Measurements from ENCODE around the gene MRPL33.
"Not testable (repeated sequence)": the region's sequence is repeated elsewhere in the genome, so short reads cannot be mapped to it uniquely, and the experiment has no call there.

MRPL33 gene

GRCh38 chr2:27742571-27742970 lies 28.9 kb upstream of the MRPL33 start:
- DNase-seq, result no peak

- not testable (repeated sequence) for DNase-seq
These were observed 26.0 kb upstream of the MRPL33 start for GRCh38 chr2:27745494-27745893.

GRCh38 chr2:27746325-27746724 lies 25.2 kb upstream of the MRPL33 start:
- DNase-seq, result no peak

GRCh38 chr2:27747827-27748352 lies 23.6 kb upstream of the MRPL33 start:
- DNase-seq, result no peak

- not testable (repeated sequence) for DNase-seq
These were observed 22.5 kb upstream of the MRPL33 start for GRCh38 chr2:27748803-27749554.

GRCh38 chr2:27751377-27751776 lies 20.1 kb upstream of the MRPL33 start:
- DNase-seq, result no peak

- DNase-seq, result no peak
These were observed 18.8 kb upstream of the MRPL33 start for GRCh38 chr2:27752551-27753237.

- DNase-seq, result peak; percentile 91
These were observed 17.4 kb upstream of the MRPL33 start for GRCh38 chr2:27754138-27754588.

- DNase-seq, result no peak
These were observed 16.7 kb upstream of the MRPL33 start for GRCh38 chr2:27754831-27755230.

- DNase-seq, result no peak
These were observed 15.4 kb upstream of the MRPL33 start for GRCh38 chr2:27756091-27756490.

GRCh38 chr2:27756544-27757498 lies 14.7 kb upstream of the MRPL33 start:
- DNase-seq, result no peak

- no peak for DNase-seq
These were observed 8.3 kb upstream of the MRPL33 start for GRCh38 chr2:27762951-27763906.

- no peak for DNase-seq
These were observed 7.6 kb upstream of the MRPL33 start for GRCh38 chr2:27763907-27764267.

- not testable (repeated sequence) for DNase-seq
These were observed 7.0 kb upstream of the MRPL33 start for GRCh38 chr2:27764526-27764925.

- DNase-seq, result peak; percentile 72
These were observed 5.8 kb upstream of the MRPL33 start for GRCh38 chr2:27765621-27766286.

- no peak for DNase-seq
These were observed 5.2 kb upstream of the MRPL33 start for GRCh38 chr2:27766287-27766661.

- no peak for DNase-seq
These were observed 344 bp upstream of the MRPL33 start for GRCh38 chr2:27771202-27771547.

- no peak for DNase-seq
These were observed 1.3 kb downstream of the MRPL33 start for GRCh38 chr2:27772804-27773203.

GRCh38 chr2:27773959-27774358 lies 2.4 kb downstream of the MRPL33 start:
- DNase-seq, result no peak

GRCh38 chr2:27776097-27776496 lies 4.6 kb downstream of the MRPL33 start:
- DNase-seq, result no peak

- DNase-seq, result no peak
These were observed 5.2 kb downstream of the MRPL33 start for GRCh38 chr2:27776696-27777095.

All from stimulated activated CD8-positive, alpha-beta memory T cell treated with anti-CD3 and anti-CD28 coated beads, Interleukin-4, amount 100 ng/mL, for 48 hours (primary cell).